HCT116 (cell line): ENCODE data around the gene ZNF576. TPM values are rescaled to one million over a fixed set of nuclear protein-coding genes. Genes with fewer than 3 reads are reported as not detected.

Experiments
- ATAC-seq: fragments of 200-7000 bp; cut with Tn5 transposase; 2 replicates; pipeline ENCODE4 v1.9.1; 2020; ENCODE audit warnings: mild to moderate bottlenecking, moderate library complexity
- BruUV-seq: library from RNA; stranded (reverse); fragments of 400-500 nt; replicated peaks from 2 replicates; lab custom pipeline; 2021; lab: Mats Ljungman, UMichigan
- CTCF ChIA-PET: fragments of 300-600 bp; sonication (Branson Sonifier 250); formaldehyde crosslinking; loops from one replicate; lab custom pipeline; 2021; ENCODE audit warnings: antibody characterized with exemption; lab: Charles Lee
- POLR2A ChIA-PET: fragments of 300-600, 350-600 bp; sonication (Branson Sonifier 250); formaldehyde crosslinking; loops from one replicate; lab custom pipeline; 2021; ENCODE audit warnings: antibody characterized with exemption; lab: Charles Lee
- RAD21 ChIA-PET, 2 experiments: fragments of 300-600 bp; sonication (Branson Sonifier 250); formaldehyde crosslinking; loops; one replicate each; lab custom pipeline; 2023; ENCODE audit warnings: low total read pairs in 2 of 2; ENCODE audit not compliant: uncharacterized antibody in 2 of 2, unreplicated experiment in 2 of 2, low non-redundant PET in 1 of 2; lab: Charles Lee
- DNase-seq: peaks from one replicate; pipeline ENCODE4 v3.0.0-alpha.2; 2010; ENCODE audit warnings: low read depth, low spot score
- H2AFZ ChIP-seq: fragments of 200-600 bp; shearing (Covaris generic), sonication (generic); 2 replicates; pipeline ENCODE4 v1.6.1; 2017; ENCODE audit warnings: low read depth, mixed run types, mixed read lengths, antibody characterized with exemption, low read length; ENCODE audit not compliant: poor library complexity, severe bottlenecking
- H3K27ac ChIP-seq: 2 replicates; pipeline ENCODE4 v1.5.1; 2012; ENCODE audit warnings: low read depth, low read length
- H3K27me3 ChIP-seq: fragments of 200-600 bp; sonication (generic); 2 replicates; pipeline ENCODE4 v1.6.1; 2016; ENCODE audit warnings: mixed run types, low read length, mixed read lengths; ENCODE audit not compliant: insufficient read depth
- H3K36me3 ChIP-seq, 2 experiments: fragments of 200-500 bp in 1 of 2; fragments of 200-600 bp in 1 of 2; sonication (Bioruptor generic) in 1 of 2; sonication (generic) in 1 of 2; 2 replicates each; pipeline versions ENCODE4 v1.5.1 to v1.6.1; 2014 to 2016; ENCODE audit warnings: low read length in 2 of 2, inconsistent platforms in 1 of 2, mixed read lengths in 1 of 2, mixed run types in 1 of 2; ENCODE audit not compliant: insufficient read depth in 2 of 2, control insufficient read depth in 1 of 2
- H3K4me1 ChIP-seq, 2 experiments: fragments of 200-600 bp in 1 of 2; sonication (generic) in 1 of 2; 2 replicates each; pipeline versions ENCODE4 v1.5.1 to v1.6.1; 2012 to 2017; ENCODE audit warnings: low read length in 2 of 2, inconsistent platforms in 1 of 2, mild to moderate bottlenecking in 1 of 2, mixed read lengths in 1 of 2, mixed run types in 1 of 2, moderate library complexity in 1 of 2; ENCODE audit not compliant: insufficient read depth in 2 of 2, control insufficient read depth in 1 of 2
- H3K4me2 ChIP-seq: fragments of 200-600 bp; sonication (generic); 2 replicates; pipeline ENCODE4 v1.6.1; 2017; ENCODE audit warnings: mixed run types, low read length, mixed read lengths
- H3K4me3 ChIP-seq, 2 experiments: fragments of 200-600 bp in 1 of 2; sonication (generic) in 1 of 2; replicated peaks in 1 of 2; 2 replicates each; pipeline ENCODE4 v1.5.1; 2011 to 2016; ENCODE audit warnings: low read length in 2 of 2, control low read depth in 1 of 2, low read depth in 1 of 2, mild to moderate bottlenecking in 1 of 2, mixed read lengths in 1 of 2, mixed run types in 1 of 2
- H3K79me2 ChIP-seq: fragments of 200-600 bp; sonication (generic); 2 replicates; pipeline ENCODE4 v1.6.1; 2017; ENCODE audit warnings: mild to moderate bottlenecking, mixed run types, low read length, moderate library complexity, mixed read lengths; ENCODE audit not compliant: insufficient read depth
- H3K9ac ChIP-seq: fragments of 200-600 bp; sonication (generic); 2 replicates; pipeline ENCODE4 v1.6.1; 2016; ENCODE audit warnings: low read length, mixed read lengths
- H3K9me2 ChIP-seq: fragments of 200-600 bp; sonication (generic), shearing (Covaris generic); 2 replicates; pipeline ENCODE4 v1.6.1; 2017; ENCODE audit warnings: mixed run types, mild to moderate bottlenecking, moderate library complexity; ENCODE audit not compliant: insufficient read depth
- H3K9me3 ChIP-seq, 2 experiments: fragments of 200-500 bp in 1 of 2; fragments of 200-600 bp in 1 of 2; sonication (Bioruptor generic) in 1 of 2; sonication (generic) in 1 of 2; 2 replicates each; pipeline ENCODE4 v1.6.1; 2014 to 2017; ENCODE audit warnings: low read length in 2 of 2, mixed read lengths in 2 of 2, inconsistent platforms in 1 of 2, low read depth in 1 of 2, mild to moderate bottlenecking in 1 of 2, mixed run types in 1 of 2, moderate library complexity in 1 of 2; ENCODE audit not compliant: control insufficient read depth in 1 of 2, insufficient read depth in 1 of 2
- H4K20me1 ChIP-seq: fragments of 200-600 bp; sonication (generic), shearing (Covaris generic); 2 replicates; pipeline ENCODE4 v1.6.1; 2017; ENCODE audit warnings: mixed run types, mild to moderate bottlenecking, moderate library complexity; ENCODE audit not compliant: insufficient read depth
- CBX3 ChIP-seq: IDR thresholded peaks from 2 replicates; pipeline ENCODE4 v1.6.1; 2012; ENCODE audit warnings: low read depth
- CTCF ChIP-seq, 3 experiments: fragments of 200-600 bp in 1 of 3; sonication (generic) in 1 of 3; IDR thresholded peaks in 2 of 3; conservative IDR thresholded peaks in 1 of 3; 2 replicates each; pipeline ENCODE4 v1.5.1; 2012 to 2017; ENCODE audit warnings: low read depth in 2 of 3, low read length in 2 of 3, antibody characterized with exemption in 1 of 3, borderline replicate concordance in 1 of 3, control low read depth in 1 of 3, mild to moderate bottlenecking in 1 of 3, mixed read lengths in 1 of 3, mixed run types in 1 of 3, moderate library complexity in 1 of 3; ENCODE audit not compliant: insufficient read depth in 1 of 3
- EZH2 ChIP-seq: fragments of 200-600 bp; sonication (generic); IDR thresholded peaks from 2 replicates; pipeline ENCODE4 v1.6.1; 2017; ENCODE audit warnings: antibody characterized with exemption, mixed run types
- EZH2phosphoT487 ChIP-seq: fragments of 200-600 bp; IDR thresholded peaks from 2 replicates; pipeline ENCODE4 v1.6.1; 2018; ENCODE audit warnings: antibody characterized with exemption, borderline replicate concordance
- JUND ChIP-seq: IDR thresholded peaks from 2 replicates; pipeline ENCODE4 v1.6.1; 2012
- POLR2A ChIP-seq: IDR thresholded peaks from 2 replicates; pipeline ENCODE4 v1.7.0; 2011; ENCODE audit warnings: borderline replicate concordance; ENCODE audit not compliant: insufficient read depth, insufficient read length; ENCODE audit errors: extremely low read depth
- RAD21 ChIP-seq: IDR thresholded peaks from 2 replicates; pipeline ENCODE4 v1.6.1; 2012; ENCODE audit warnings: low read depth, mild to moderate bottlenecking
- SP1 ChIP-seq: IDR thresholded peaks from 2 replicates; pipeline ENCODE4 v1.6.1; 2012; ENCODE audit warnings: low read depth
- SRF ChIP-seq: IDR thresholded peaks from 2 replicates; pipeline ENCODE4 v1.6.1; 2012; ENCODE audit warnings: low read depth
- YY1 ChIP-seq: IDR thresholded peaks from 2 replicates; pipeline ENCODE4 v1.6.1; 2011; ENCODE audit warnings: low read length, low read depth, moderate library complexity, mild to moderate bottlenecking; ENCODE audit not compliant: insufficient replicate concordance; ENCODE audit errors: extremely low read depth
- ZFX ChIP-seq: fragments of 450-650 bp; IDR thresholded peaks from 2 replicates; pipeline ENCODE4 v1.6.1; 2017
- ZNF274 ChIP-seq: fragments of 200-500 bp; sonication (Bioruptor generic); IDR thresholded peaks from 2 replicates; pipeline ENCODE4 v1.6.1; 2014; ENCODE audit warnings: mild to moderate bottlenecking, low read depth, low read length, inconsistent platforms
- intact Hi-C: fragments of 100-400 bp; cut with micrococcal nuclease; formaldehyde crosslinking; loops from 2 replicates; pipeline ENCODE4 v1.10.0; 2022
- total RNA-seq: library from RNA; stranded (reverse); gene quantifications from one replicate; pipeline ENCODE4 v1.2.1, GENCODE V29; 2021; ENCODE audit not compliant: unreplicated experiment
- TF ChIP-seq, protein P1 (sequence below): IDR thresholded peaks from 2 replicates; pipeline ENCODE4 v1.6.1; 2012
- TF ChIP-seq, protein P2 (sequence below): IDR thresholded peaks from 2 replicates; pipeline ENCODE4 v1.6.1; 2012

ZNF576 gene
- total RNA-seq, 1 experiment from 2014 or later, result 11.2 TPM

- Histone ChIP-seq H3K4me2 (no peak overlapping the region), H3K9me3 (no peaks in the 10 kb centered on the region), H3K27ac (no peak overlapping the region), H4K20me1 (no peaks in the 10 kb centered on the region), H3K4me3 (no peak overlapping the region), H3K9ac (no peak overlapping the region), H2AFZ (no peak overlapping the region), H3K9me2 (no peaks in the 10 kb centered on the region), H3K79me2 (no peaks in the 10 kb centered on the region), H3K36me3 (no peaks in the 10 kb centered on the region), H3K4me1 (peaks cover 8 to 26% of the 10 kb centered on the region in 2 experiments; a peak in 3 of 4 replicates), H3K27me3 (peaks cover 7% of the 10 kb centered on the region; the same call in 1 of the 2 replicates)
- ChIA-PET CTCF (no interaction called here), RAD21 (no interaction called here), POLR2A (no interaction called here)
- intact Hi-C loops, result no loop called here
- ATAC-seq, result no peak
- DNase-seq, result no peak
- TF ChIP-seq ZNF274 (no peak), POLR2A (no peak), SP1 (no peak), CTCF (IDR thresholded peaks at IDR 0.05 in 2 of 3, conservative IDR thresholded peaks at IDR 0.05 in 1 of 3; ENCODE audit: borderline replicate concordance in 1 of 3, insufficient read depth in 1 of 3, low read depth in 2 of 3, low read length in 2 of 3) (no peak), SRF (no peak), RAD21 (no peak), ZFX (no peak), EZH2 (no peak), JUND (no peak), YY1 (no peak), CBX3 (no peak), EZH2phosphoT487 (no peak)
- TF ChIP-seq, protein P1, sequence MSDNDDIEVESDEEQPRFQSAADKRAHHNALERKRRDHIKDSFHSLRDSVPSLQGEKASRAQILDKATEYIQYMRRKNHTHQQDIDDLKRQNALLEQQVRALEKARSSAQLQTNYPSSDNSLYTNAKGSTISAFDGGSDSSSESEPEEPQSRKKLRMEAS, result no peak
- TF ChIP-seq, protein P2, sequence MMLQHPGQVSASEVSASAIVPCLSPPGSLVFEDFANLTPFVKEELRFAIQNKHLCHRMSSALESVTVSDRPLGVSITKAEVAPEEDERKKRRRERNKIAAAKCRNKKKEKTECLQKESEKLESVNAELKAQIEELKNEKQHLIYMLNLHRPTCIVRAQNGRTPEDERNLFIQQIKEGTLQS, result no peak
- BruUV-seq, result no TSS peak
Measured at GRCh38 chr19:43634506-43634871, 38.1 kb downstream of the ZNF576 start.
